ENCODE data around the gene SYCE1L. TPM values are rescaled to one million over a fixed set of nuclear protein-coding genes. Genes with fewer than 3 reads are reported as not detected.

Gene SYCE1L
- polyA plus RNA-seq, 3 donors = 0.29 TPM; not detected in 2

- Mint-ChIP-seq H3K9me3 (peaks cover 0 to 13% (median 0%) of the 10 kb centered on the region in 7 donors), H3K36me3 (peaks cover 30 to 34% of the 10 kb centered on the region in 2 donors)
- peak overlapping the region; percentile 95 for H3K4me2 ChIP-seq (replicated peaks; ENCODE audit: extremely low read depth, low read length, poor library complexity, severe bottlenecking)
Measured at GRCh38 chr16:77190190-77190477, 9.1 kb upstream of the SYCE1L start.

More at GRCh38 chr16:77190190-77190477, 9.1 kb upstream of the SYCE1L start:
- peak overlapping the region; percentile 99 to 100 (median 100) for H3K27ac Mint-ChIP-seq
- 0% methylated on average over 19 of the region's 19 CpGs for WGBS (ENCODE audit: insufficient coverage)
- peaks cover 48% of the 10 kb centered on the region for H3K79me2 ChIP-seq (ENCODE audit: insufficient read depth, low read length)
- H3K9me3 ChIP-seq (replicated peaks in 1 of 2; ENCODE audit: control insufficient read depth in 1 of 2, insufficient read depth in 1 of 2, low read length in 2 of 2) = no peaks in the 10 kb centered on the region
- peak overlapping the region; percentile 98 to 100 for H3K27ac ChIP-seq (ENCODE audit: low read depth in 1 of 2, low read length in 2 of 2)
- peak overlapping the region; percentile 97 for H2AFZ ChIP-seq (ENCODE audit: insufficient read depth, low read depth, low read length, poor library complexity, severe bottlenecking)
- peaks cover 21 to 34% of the 10 kb centered on the region in 2 donors for H3K4me1 ChIP-seq (ENCODE audit: control insufficient read depth in 1 of 2, insufficient read depth in 2 of 2, low read length in 2 of 2)
- peaks cover 1 to 5% (median 5%) of the 10 kb centered on the region in 3 donors for H3K27me3 Mint-ChIP-seq (ENCODE audit: low read depth in 3 of 3)
- no peak for TF ChIP-seq CTCF (IDR thresholded peaks at IDR 0.05)
- peaks cover 20% of the 10 kb centered on the region for H4K20me1 ChIP-seq (ENCODE audit: insufficient read depth, low read length)
- DNase-seq = no peak
- peaks cover 28% of the 10 kb centered on the region for H3K4me1 Mint-ChIP-seq
- H3K27me3 ChIP-seq (ENCODE audit: control insufficient read depth in 2 of 2, insufficient read depth in 2 of 2, low read length in 2 of 2) = peaks cover 1 to 3% of the 10 kb centered on the region in 2 donors
- peak overlapping the region; percentile 95 to 99 (median 98) for H3K4me3 ChIP-seq (replicated peaks in 1 of 3; ENCODE audit: low read depth in 2 of 3, low read length in 3 of 3)
- peak overlapping the region; percentile 91 to 95 for H3K4me3 Mint-ChIP-seq
- peaks cover 24 to 28% of the 10 kb centered on the region in 2 donors for H3K36me3 ChIP-seq (replicated peaks in 1 of 2; ENCODE audit: control insufficient read depth in 1 of 2, insufficient read depth in 2 of 2, low read length in 2 of 2)
- intact Hi-C loops (cut with micrococcal nuclease) = loop anchor here in 1 of 2 donors (5.0 to 10.0 kb wide), 3 partner anchors 535 to 1623 kb away; partner anchors contain the start of genes GABARAPL2, NUDT7 and WWOX
- H3K9ac ChIP-seq (ENCODE audit: insufficient read depth, low read length, poor library complexity, severe bottlenecking) = peak overlapping the region; percentile 94

Data from CD14-positive monocyte (primary cell).